HCT116 (cell line): ENCODE data around the gene ITSN1. TPM values are rescaled to one million over a fixed set of nuclear protein-coding genes. Genes with fewer than 3 reads are reported as not detected.

Experiments
- ATAC-seq: fragments of 200-7000 bp; cut with Tn5 transposase; 2 replicates; pipeline ENCODE4 v1.9.1; 2020; ENCODE audit warnings: mild to moderate bottlenecking, moderate library complexity
- BruUV-seq: library from RNA; stranded (reverse); fragments of 400-500 nt; replicated peaks from 2 replicates; lab custom pipeline; 2021; lab: Mats Ljungman, UMichigan
- CTCF ChIA-PET: fragments of 300-600 bp; sonication (Branson Sonifier 250); formaldehyde crosslinking; loops from one replicate; lab custom pipeline; 2021; ENCODE audit warnings: antibody characterized with exemption; lab: Charles Lee
- POLR2A ChIA-PET: fragments of 300-600, 350-600 bp; sonication (Branson Sonifier 250); formaldehyde crosslinking; loops from one replicate; lab custom pipeline; 2021; ENCODE audit warnings: antibody characterized with exemption; lab: Charles Lee
- RAD21 ChIA-PET, 2 experiments: fragments of 300-600 bp; sonication (Branson Sonifier 250); formaldehyde crosslinking; loops; one replicate each; lab custom pipeline; 2023; ENCODE audit warnings: low total read pairs in 2 of 2; ENCODE audit not compliant: uncharacterized antibody in 2 of 2, unreplicated experiment in 2 of 2, low non-redundant PET in 1 of 2; lab: Charles Lee
- DNase-seq: peaks from one replicate; pipeline ENCODE4 v3.0.0-alpha.2; 2010; ENCODE audit warnings: low read depth, low spot score
- H2AFZ ChIP-seq: fragments of 200-600 bp; shearing (Covaris generic), sonication (generic); 2 replicates; pipeline ENCODE4 v1.6.1; 2017; ENCODE audit warnings: low read depth, mixed run types, mixed read lengths, antibody characterized with exemption, low read length; ENCODE audit not compliant: poor library complexity, severe bottlenecking
- H3K27ac ChIP-seq: 2 replicates; pipeline ENCODE4 v1.5.1; 2012; ENCODE audit warnings: low read depth, low read length
- H3K27me3 ChIP-seq: fragments of 200-600 bp; sonication (generic); 2 replicates; pipeline ENCODE4 v1.6.1; 2016; ENCODE audit warnings: mixed run types, low read length, mixed read lengths; ENCODE audit not compliant: insufficient read depth
- H3K36me3 ChIP-seq, 2 experiments: fragments of 200-500 bp in 1 of 2; fragments of 200-600 bp in 1 of 2; sonication (Bioruptor generic) in 1 of 2; sonication (generic) in 1 of 2; 2 replicates each; pipeline versions ENCODE4 v1.5.1 to v1.6.1; 2014 to 2016; ENCODE audit warnings: low read length in 2 of 2, inconsistent platforms in 1 of 2, mixed read lengths in 1 of 2, mixed run types in 1 of 2; ENCODE audit not compliant: insufficient read depth in 2 of 2, control insufficient read depth in 1 of 2
- H3K4me1 ChIP-seq, 2 experiments: fragments of 200-600 bp in 1 of 2; sonication (generic) in 1 of 2; 2 replicates each; pipeline versions ENCODE4 v1.5.1 to v1.6.1; 2012 to 2017; ENCODE audit warnings: low read length in 2 of 2, inconsistent platforms in 1 of 2, mild to moderate bottlenecking in 1 of 2, mixed read lengths in 1 of 2, mixed run types in 1 of 2, moderate library complexity in 1 of 2; ENCODE audit not compliant: insufficient read depth in 2 of 2, control insufficient read depth in 1 of 2
- H3K4me2 ChIP-seq: fragments of 200-600 bp; sonication (generic); 2 replicates; pipeline ENCODE4 v1.6.1; 2017; ENCODE audit warnings: mixed run types, low read length, mixed read lengths
- H3K4me3 ChIP-seq, 2 experiments: fragments of 200-600 bp in 1 of 2; sonication (generic) in 1 of 2; replicated peaks in 1 of 2; 2 replicates each; pipeline ENCODE4 v1.5.1; 2011 to 2016; ENCODE audit warnings: low read length in 2 of 2, control low read depth in 1 of 2, low read depth in 1 of 2, mild to moderate bottlenecking in 1 of 2, mixed read lengths in 1 of 2, mixed run types in 1 of 2
- H3K79me2 ChIP-seq: fragments of 200-600 bp; sonication (generic); 2 replicates; pipeline ENCODE4 v1.6.1; 2017; ENCODE audit warnings: mild to moderate bottlenecking, mixed run types, low read length, moderate library complexity, mixed read lengths; ENCODE audit not compliant: insufficient read depth
- H3K9ac ChIP-seq: fragments of 200-600 bp; sonication (generic); 2 replicates; pipeline ENCODE4 v1.6.1; 2016; ENCODE audit warnings: low read length, mixed read lengths
- H3K9me2 ChIP-seq: fragments of 200-600 bp; sonication (generic), shearing (Covaris generic); 2 replicates; pipeline ENCODE4 v1.6.1; 2017; ENCODE audit warnings: mixed run types, mild to moderate bottlenecking, moderate library complexity; ENCODE audit not compliant: insufficient read depth
- H3K9me3 ChIP-seq, 2 experiments: fragments of 200-500 bp in 1 of 2; fragments of 200-600 bp in 1 of 2; sonication (Bioruptor generic) in 1 of 2; sonication (generic) in 1 of 2; 2 replicates each; pipeline ENCODE4 v1.6.1; 2014 to 2017; ENCODE audit warnings: low read length in 2 of 2, mixed read lengths in 2 of 2, inconsistent platforms in 1 of 2, low read depth in 1 of 2, mild to moderate bottlenecking in 1 of 2, mixed run types in 1 of 2, moderate library complexity in 1 of 2; ENCODE audit not compliant: control insufficient read depth in 1 of 2, insufficient read depth in 1 of 2
- H4K20me1 ChIP-seq: fragments of 200-600 bp; sonication (generic), shearing (Covaris generic); 2 replicates; pipeline ENCODE4 v1.6.1; 2017; ENCODE audit warnings: mixed run types, mild to moderate bottlenecking, moderate library complexity; ENCODE audit not compliant: insufficient read depth
- CTCF ChIP-seq, 3 experiments: fragments of 200-600 bp in 1 of 3; sonication (generic) in 1 of 3; IDR thresholded peaks in 2 of 3; conservative IDR thresholded peaks in 1 of 3; 2 replicates each; pipeline ENCODE4 v1.5.1; 2012 to 2017; ENCODE audit warnings: low read depth in 2 of 3, low read length in 2 of 3, antibody characterized with exemption in 1 of 3, borderline replicate concordance in 1 of 3, control low read depth in 1 of 3, mild to moderate bottlenecking in 1 of 3, mixed read lengths in 1 of 3, mixed run types in 1 of 3, moderate library complexity in 1 of 3; ENCODE audit not compliant: insufficient read depth in 1 of 3
- ELF1 ChIP-seq: IDR thresholded peaks from 2 replicates; pipeline ENCODE4 v1.6.1; 2012; ENCODE audit warnings: low read depth, borderline replicate concordance
- EZH2 ChIP-seq: fragments of 200-600 bp; sonication (generic); IDR thresholded peaks from 2 replicates; pipeline ENCODE4 v1.6.1; 2017; ENCODE audit warnings: antibody characterized with exemption, mixed run types
- EZH2phosphoT487 ChIP-seq: fragments of 200-600 bp; IDR thresholded peaks from 2 replicates; pipeline ENCODE4 v1.6.1; 2018; ENCODE audit warnings: antibody characterized with exemption, borderline replicate concordance
- FOSL1 ChIP-seq: IDR thresholded peaks from 2 replicates; pipeline ENCODE4 v1.6.1; 2012; ENCODE audit warnings: low read depth
- POLR2A ChIP-seq: IDR thresholded peaks from 2 replicates; pipeline ENCODE4 v1.7.0; 2011; ENCODE audit warnings: borderline replicate concordance; ENCODE audit not compliant: insufficient read depth, insufficient read length; ENCODE audit errors: extremely low read depth
- SIN3A ChIP-seq: IDR thresholded peaks from 2 replicates; pipeline ENCODE4 v1.6.1; 2012; ENCODE audit warnings: low read depth
- TCF7L2 ChIP-seq: IDR thresholded peaks from 2 replicates; pipeline ENCODE4 v1.7.0; 2011; ENCODE audit warnings: borderline replicate concordance, inconsistent platforms; ENCODE audit not compliant: insufficient read depth, insufficient read length; ENCODE audit errors: extremely low read depth
- YY1 ChIP-seq: IDR thresholded peaks from 2 replicates; pipeline ENCODE4 v1.6.1; 2011; ENCODE audit warnings: low read length, low read depth, moderate library complexity, mild to moderate bottlenecking; ENCODE audit not compliant: insufficient replicate concordance; ENCODE audit errors: extremely low read depth
- ZFX ChIP-seq: fragments of 450-650 bp; IDR thresholded peaks from 2 replicates; pipeline ENCODE4 v1.6.1; 2017
- ZNF274 ChIP-seq: fragments of 200-500 bp; sonication (Bioruptor generic); IDR thresholded peaks from 2 replicates; pipeline ENCODE4 v1.6.1; 2014; ENCODE audit warnings: mild to moderate bottlenecking, low read depth, low read length, inconsistent platforms
- intact Hi-C: fragments of 100-400 bp; cut with micrococcal nuclease; formaldehyde crosslinking; loops from 2 replicates; pipeline ENCODE4 v1.10.0; 2022
- total RNA-seq: library from RNA; stranded (reverse); gene quantifications from one replicate; pipeline ENCODE4 v1.2.1, GENCODE V29; 2021; ENCODE audit not compliant: unreplicated experiment
- TF ChIP-seq, protein P1 (sequence below): IDR thresholded peaks from 2 replicates; pipeline ENCODE4 v1.6.1; 2012
- TF ChIP-seq, protein P2 (sequence below): IDR thresholded peaks from 2 replicates; pipeline ENCODE4 v1.6.1; 2012; ENCODE audit warnings: low read depth
- TF ChIP-seq, protein P3 (sequence below): IDR thresholded peaks from 2 replicates; pipeline ENCODE4 v1.6.1; 2012

The ITSN1 gene
- total RNA-seq, 1 experiment from 2014 or later, result 25.8 TPM

DNA sequence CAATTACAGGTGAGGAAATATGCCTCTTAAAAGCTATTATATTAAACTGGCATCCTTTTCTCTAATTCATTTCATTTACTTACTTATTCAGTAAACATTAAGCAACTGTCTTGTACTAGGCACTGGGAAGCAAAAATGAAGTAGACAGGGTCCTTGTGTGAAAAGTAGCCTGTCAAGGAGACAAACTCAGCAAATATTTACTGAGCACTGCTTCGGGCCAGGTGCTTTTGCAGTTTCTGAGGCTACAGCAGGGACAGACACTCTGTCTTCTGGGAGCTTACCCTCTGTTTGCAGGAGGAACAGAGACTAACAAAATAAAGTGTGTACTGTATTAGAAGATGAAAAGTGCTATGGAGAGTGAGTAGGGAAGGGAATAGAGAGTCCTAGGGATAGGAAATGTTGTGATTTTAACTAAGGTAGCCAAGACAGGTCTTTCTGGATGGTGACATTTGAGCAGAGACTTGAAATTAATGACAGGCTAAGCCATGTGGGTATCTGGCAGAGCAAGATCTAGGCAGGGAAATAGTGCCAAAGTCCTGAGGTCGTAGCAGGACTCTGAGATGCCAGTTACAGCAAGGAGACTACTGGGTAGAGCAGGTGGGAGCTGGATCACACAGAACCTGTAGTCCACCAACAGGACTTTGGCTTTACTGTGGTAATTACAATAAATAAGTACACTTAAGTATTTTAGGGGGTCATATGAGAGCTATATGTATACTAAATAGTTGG, 133.0 kb downstream of the ITSN1 start:
- ChIA-PET POLR2A (no interaction called here), RAD21 (no interaction called here), CTCF (no interaction called here)
- H3K9me3 ChIP-seq, result no peaks in the 10 kb centered on the region
- BruUV-seq, result no TSS peak
- intact Hi-C loops, result no loop called here
- H3K9ac ChIP-seq, result no peak overlapping the region
- H3K79me2 ChIP-seq, result no peaks in the 10 kb centered on the region
- H3K36me3 ChIP-seq, result peaks cover 0 to 3% of the 10 kb centered on the region in 2 experiments; a peak in 1 of 4 replicates
- H3K27ac ChIP-seq, result no peak overlapping the region
- no peaks in the 10 kb centered on the region for H3K4me1 ChIP-seq
- no peak overlapping the region for H2AFZ ChIP-seq
- ATAC-seq (no peak), DNase-seq (no peak)
- no peak for TF ChIP-seq POLR2A
- no peak overlapping the region for H3K4me2 ChIP-seq
- H3K27me3 ChIP-seq, result no peaks in the 10 kb centered on the region
- H4K20me1 ChIP-seq, result no peaks in the 10 kb centered on the region
- H3K9me2 ChIP-seq, result no peaks in the 10 kb centered on the region
- H3K4me3 ChIP-seq, result no peak overlapping the region

DNA sequence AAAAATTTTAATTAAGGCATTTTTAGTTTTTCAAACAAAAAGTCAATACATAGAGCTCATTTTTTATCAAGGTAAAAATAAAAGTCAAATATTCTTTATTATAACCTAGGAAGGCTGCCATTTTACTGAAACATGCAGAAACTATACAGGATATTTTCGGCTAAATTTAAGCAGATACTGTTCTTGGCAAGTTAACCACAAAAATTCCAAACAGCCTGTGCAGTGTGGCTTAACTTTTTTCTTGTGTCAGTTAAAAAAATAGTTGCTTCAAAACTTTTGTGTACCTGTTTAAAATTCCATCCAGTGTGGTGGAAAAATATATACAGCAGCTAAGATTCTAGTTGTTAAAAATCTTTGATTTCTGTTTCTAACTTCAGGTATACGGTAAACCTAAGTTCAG, 138.3 kb downstream of the ITSN1 start:
- RAD21 ChIA-PET, result no interaction called here
- Histone ChIP-seq H3K9me2 (no peaks in the 10 kb centered on the region), H3K4me1 (no peaks in the 10 kb centered on the region), H3K27ac (no peak overlapping the region), H3K4me3 (no peak overlapping the region), H4K20me1 (no peaks in the 10 kb centered on the region), H3K79me2 (no peaks in the 10 kb centered on the region), H3K9me3 (no peaks in the 10 kb centered on the region), H3K4me2 (no peak overlapping the region), H3K36me3 (peaks cover 0 to 4% of the 10 kb centered on the region in 2 experiments; a peak in 1 of 4 replicates), H3K27me3 (no peaks in the 10 kb centered on the region), H2AFZ (no peak overlapping the region), H3K9ac (no peak overlapping the region)
- DNase-seq (no peak), ATAC-seq (no peak)
- intact Hi-C loops, result no loop called here
- POLR2A ChIA-PET, result no interaction called here
- BruUV-seq, result no TSS peak
- CTCF ChIA-PET, result no interaction called here
- TF ChIP-seq, protein P1, sequence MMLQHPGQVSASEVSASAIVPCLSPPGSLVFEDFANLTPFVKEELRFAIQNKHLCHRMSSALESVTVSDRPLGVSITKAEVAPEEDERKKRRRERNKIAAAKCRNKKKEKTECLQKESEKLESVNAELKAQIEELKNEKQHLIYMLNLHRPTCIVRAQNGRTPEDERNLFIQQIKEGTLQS, result no peak
- no peak for TF ChIP-seq FOSL1
- TF ChIP-seq ZFX, result no peak
- no peak for TF ChIP-seq TCF7L2
- TF ChIP-seq, protein P2, sequence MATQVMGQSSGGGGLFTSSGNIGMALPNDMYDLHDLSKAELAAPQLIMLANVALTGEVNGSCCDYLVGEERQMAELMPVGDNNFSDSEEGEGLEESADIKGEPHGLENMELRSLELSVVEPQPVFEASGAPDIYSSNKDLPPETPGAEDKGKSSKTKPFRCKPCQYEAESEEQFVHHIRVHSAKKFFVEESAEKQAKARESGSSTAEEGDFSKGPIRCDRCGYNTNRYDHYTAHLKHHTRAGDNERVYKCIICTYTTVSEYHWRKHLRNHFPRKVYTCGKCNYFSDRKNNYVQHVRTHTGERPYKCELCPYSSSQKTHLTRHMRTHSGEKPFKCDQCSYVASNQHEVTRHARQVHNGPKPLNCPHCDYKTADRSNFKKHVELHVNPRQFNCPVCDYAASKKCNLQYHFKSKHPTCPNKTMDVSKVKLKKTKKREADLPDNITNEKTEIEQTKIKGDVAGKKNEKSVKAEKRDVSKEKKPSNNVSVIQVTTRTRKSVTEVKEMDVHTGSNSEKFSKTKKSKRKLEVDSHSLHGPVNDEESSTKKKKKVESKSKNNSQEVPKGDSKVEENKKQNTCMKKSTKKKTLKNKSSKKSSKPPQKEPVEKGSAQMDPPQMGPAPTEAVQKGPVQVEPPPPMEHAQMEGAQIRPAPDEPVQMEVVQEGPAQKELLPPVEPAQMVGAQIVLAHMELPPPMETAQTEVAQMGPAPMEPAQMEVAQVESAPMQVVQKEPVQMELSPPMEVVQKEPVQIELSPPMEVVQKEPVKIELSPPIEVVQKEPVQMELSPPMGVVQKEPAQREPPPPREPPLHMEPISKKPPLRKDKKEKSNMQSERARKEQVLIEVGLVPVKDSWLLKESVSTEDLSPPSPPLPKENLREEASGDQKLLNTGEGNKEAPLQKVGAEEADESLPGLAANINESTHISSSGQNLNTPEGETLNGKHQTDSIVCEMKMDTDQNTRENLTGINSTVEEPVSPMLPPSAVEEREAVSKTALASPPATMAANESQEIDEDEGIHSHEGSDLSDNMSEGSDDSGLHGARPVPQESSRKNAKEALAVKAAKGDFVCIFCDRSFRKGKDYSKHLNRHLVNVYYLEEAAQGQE, result no peak
- no peak for TF ChIP-seq EZH2
- TF ChIP-seq, protein P3, sequence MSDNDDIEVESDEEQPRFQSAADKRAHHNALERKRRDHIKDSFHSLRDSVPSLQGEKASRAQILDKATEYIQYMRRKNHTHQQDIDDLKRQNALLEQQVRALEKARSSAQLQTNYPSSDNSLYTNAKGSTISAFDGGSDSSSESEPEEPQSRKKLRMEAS, result no peak
- TF ChIP-seq CTCF (IDR thresholded peaks at IDR 0.05 in 2 of 3, conservative IDR thresholded peaks at IDR 0.05 in 1 of 3; ENCODE audit: borderline replicate concordance in 1 of 3, insufficient read depth in 1 of 3, low read depth in 2 of 3, low read length in 2 of 3), result no peak
- no peak for TF ChIP-seq SIN3A
- no peak for TF ChIP-seq YY1
- no peak for TF ChIP-seq POLR2A
- TF ChIP-seq EZH2phosphoT487, result no peak
- TF ChIP-seq ELF1, result no peak
- no peak for TF ChIP-seq ZNF274
